HG03196 (cell line): ENCODE results near the gene IGFL1.
"Not testable (repeated sequence)": the region's sequence is repeated elsewhere in the genome, so short reads cannot be mapped to it uniquely, and the experiment has no call there.

Source experiments
- ATAC-seq: cut with Tn5 transposase; IDR thresholded peaks from one replicate; pipeline ENCODE4 v1.9.1; 2021; ENCODE audit not compliant: unreplicated experiment

Gene IGFL1

GRCh38 chr19:46264801-46265200 lies 35.3 kb downstream of the IGFL1 start:
- not testable (repeated sequence) for ATAC-seq

GRCh38 chr19:46265217-46265828 lies 35.8 kb downstream of the IGFL1 start:
- no peak for ATAC-seq

DNA sequence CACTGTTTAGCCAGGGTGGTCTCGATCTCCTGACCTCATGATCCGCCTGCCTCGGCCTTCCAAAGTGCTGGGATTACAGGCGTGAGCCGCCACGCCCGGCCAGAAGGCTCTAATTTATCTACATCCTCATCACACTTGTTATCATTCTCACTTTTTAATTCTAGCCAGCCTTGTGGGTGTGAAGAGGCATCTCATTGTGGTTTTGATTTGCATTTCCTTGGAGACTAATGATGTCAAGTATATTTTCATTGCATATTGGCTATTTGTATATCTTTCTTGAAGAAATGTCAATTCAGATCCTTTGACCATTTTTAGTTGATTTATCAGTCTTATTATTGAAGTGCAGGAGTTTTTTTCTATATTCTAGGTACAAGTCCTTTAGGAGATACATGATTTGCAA lies 39.6 kb downstream of the IGFL1 start:
- ATAC-seq = no peak

DNA sequence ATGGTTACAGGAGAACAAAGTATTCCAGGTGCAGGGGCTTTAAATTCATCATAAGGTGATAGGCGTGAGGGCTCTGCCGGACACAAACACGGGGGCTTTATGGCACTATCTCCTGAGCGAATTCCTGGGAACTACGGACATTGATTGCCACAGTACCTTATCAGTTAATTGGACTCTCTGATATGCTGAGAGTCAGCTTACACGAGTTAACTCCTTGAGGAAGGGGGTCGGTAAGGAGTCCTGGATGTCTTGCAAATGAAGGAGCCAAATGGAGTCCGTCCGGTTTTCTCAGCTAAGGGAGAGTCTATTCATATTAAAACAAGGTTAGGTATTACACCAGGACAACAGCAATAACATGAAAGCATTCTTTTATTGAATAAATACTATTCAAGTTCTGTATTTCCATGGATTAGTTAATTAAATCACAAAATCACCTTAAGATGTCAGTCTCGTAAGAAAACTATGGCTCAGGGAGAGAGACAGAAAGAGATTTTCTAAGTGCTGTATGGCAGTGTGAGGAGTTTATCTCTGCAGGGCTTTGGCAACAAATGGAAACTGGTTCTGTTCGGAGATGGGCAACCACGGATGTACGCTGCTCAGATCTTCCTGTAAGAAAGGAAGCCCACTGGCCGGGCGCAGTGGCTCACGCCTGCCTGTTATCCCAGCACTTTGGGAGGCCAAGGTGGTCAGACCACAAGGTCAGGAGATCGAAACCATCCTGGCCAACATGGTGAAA lies 41.1 kb downstream of the IGFL1 start:
- no peak for ATAC-seq

GRCh38 chr19:46271481-46272197 lies 42.1 kb downstream of the IGFL1 start:
- no peak for ATAC-seq

- not testable (repeated sequence) for ATAC-seq
These were observed 44.4 kb downstream of the IGFL1 start for GRCh38 chr19:46273931-46274330.

DNA sequence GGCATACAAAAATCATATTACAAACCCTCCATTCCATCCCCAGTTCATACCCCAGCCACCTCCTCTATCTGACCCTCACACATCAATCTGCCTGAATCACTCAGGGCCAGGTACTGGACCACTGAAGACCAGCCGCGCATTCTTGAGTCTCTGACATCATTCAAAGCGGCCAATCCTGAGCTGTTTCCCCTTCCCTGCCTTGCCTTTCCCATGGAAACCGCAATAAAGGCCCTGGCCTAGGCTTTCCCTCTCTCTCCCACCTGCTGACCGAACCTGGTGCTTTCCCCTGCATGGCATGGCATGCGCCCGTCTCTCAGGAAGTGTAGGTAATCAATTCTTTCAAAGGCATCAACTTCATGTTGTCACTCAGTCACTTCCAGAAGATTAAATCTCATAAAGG lies 49.6 kb downstream of the IGFL1 start:
- ATAC-seq = no peak
